Hepatocyte (in vitro differentiated cells): Measurements from ENCODE around the gene ARHGEF38.

ENCODE experiments used
- CTCF ChIP-seq: fragments of 200-600 bp; sonication (generic); IDR thresholded peaks from 2 replicates; pipeline ENCODE4 v1.5.1; 2016; ENCODE audit warnings: antibody characterized with exemption, mild to moderate bottlenecking; ENCODE audit not compliant: poor library complexity
- EZH2 ChIP-seq: fragments of 200-600 bp; sonication (generic); IDR thresholded peaks from 2 replicates; pipeline ENCODE4 v1.6.1; 2016; ENCODE audit warnings: antibody characterized with exemption, mild to moderate bottlenecking, borderline replicate concordance
- EZH2phosphoT487 ChIP-seq: fragments of 200-600 bp; sonication (generic); IDR thresholded peaks from one replicate; pipeline ENCODE4 v1.6.1; 2018; ENCODE audit warnings: antibody characterized with exemption, mild to moderate bottlenecking, low read depth, moderate library complexity; ENCODE audit not compliant: unreplicated experiment, severe bottlenecking

- TF ChIP-seq CTCF (no peak), EZH2phosphoT487 (no peak), EZH2 (no peak)
Observed at GRCh38 chr4:105714932-105715331, 162.5 kb downstream of the ARHGEF38 start.
